Measurements from ENCODE around the gene MYCBPAP. TPM values are rescaled to one million over a fixed set of nuclear protein-coding genes. Genes with fewer than 3 reads are reported as not detected.

Gene MYCBPAP
- total RNA-seq, 1 donor from 2014 or later = 0.40 TPM

DNA sequence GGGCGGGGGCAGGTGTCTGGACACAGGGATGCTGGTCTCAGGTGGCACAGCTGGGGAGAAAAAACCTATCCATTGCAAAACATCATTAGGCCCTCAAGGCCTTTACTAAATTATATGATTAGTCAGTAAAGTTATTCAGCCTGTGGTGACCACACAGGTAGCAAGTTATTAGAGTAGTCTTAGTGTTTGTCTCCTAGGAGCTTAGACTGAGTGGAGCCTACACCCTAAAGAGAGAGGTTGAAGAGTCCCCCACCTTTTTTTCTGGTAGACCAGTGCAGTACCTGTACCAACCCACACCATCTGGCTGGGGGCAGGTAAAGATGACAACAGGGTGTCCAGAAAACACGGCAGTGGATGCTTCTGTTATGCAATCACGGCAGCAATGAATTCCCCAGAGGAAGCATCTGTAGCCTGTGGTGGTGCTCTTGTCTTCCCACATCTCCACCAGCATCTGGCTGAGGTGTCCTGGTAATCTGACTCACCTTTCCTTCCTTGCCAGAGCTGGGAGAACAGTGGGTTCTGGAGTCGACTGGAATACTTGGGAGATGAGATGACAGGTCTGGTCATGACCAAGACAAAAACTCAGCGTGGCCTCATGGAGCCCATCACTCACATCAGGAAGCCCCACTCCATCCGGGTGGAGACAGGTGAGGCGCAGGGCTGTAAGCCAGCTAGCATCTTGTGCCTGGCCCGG, 11.0 kb downstream of the MYCBPAP start:
- ATAC-seq = peak; percentile 33

DNA sequence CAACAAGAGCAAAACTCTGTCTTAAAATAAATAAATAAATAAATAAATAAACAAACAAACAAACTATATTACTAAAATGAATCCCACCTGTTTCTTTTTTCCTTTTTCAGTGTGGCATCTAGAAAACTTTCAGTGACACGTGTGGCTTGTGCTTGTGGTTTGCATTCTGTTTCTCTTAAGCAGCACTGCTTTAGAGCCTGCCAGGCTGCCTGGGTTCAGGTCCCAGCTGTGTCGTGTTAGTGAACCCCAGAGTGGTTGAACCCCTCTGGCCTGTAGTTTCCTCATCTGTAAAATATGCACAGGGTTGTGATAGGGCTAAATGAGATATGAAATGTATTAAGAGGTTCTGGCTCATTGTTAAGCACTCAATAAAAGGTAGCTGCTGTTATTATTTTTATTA, 12.2 kb downstream of the MYCBPAP start:
- no peak for ATAC-seq

DNA sequence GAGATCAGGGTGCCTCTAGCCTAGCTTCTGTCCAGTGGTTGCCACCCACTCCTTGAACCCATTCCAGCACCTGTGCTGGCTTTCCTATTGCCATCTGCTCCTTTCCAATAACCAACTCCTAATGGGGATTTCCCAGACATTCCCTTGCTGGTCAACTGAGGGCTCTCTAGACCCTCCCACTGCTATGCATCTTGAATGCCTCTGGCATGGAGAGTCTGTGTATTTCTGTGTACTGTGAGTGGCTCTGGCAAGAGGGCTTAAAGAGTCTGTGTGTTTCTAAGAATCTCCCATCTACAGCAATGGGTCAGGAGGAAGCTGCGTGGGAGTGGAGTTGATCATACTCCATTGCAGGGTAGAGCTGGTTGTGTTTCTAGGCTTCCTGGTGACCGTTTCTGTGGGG, 13.3 kb downstream of the MYCBPAP start:
- ATAC-seq = no peak

DNA sequence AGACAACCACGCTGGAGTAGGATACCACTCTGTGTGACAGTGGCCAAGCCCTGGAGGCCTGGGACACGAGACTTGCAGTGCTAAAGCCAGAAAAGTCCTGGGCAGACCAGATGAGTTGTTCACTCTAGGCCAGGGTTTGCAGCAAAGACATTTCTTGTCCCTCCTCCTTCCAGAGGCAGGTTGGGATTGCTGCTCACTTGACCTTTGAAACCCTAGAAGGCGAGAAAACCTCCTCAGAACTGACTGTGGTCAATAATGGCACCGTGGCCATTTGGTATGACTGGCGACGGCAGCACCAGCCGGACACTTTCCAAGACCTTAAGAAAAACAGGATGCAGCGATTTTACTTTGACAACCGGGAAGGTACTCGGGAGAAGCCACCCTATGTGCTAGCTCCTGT, 14.5 kb downstream of the MYCBPAP start:
- no peak for ATAC-seq

DNA sequence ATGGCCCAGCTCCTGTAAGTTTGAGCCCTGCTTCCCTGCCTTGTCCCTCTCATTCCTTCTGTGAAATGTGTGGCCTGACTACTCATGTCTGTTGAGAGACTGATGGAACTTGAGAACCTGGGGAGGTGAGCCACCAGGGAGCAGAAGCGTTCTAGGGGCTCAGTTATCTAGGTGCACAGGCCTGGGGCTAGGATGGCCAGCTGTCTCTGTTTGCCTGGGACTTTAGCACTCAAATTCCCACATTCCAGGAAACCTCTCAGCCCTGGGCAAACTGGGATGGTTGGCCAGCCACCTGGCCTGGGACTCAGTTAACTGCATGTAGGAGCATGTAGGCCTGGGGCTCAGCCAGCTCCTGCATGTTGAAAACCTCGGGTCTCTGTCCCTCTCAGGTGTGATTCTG, 15.0 kb downstream of the MYCBPAP start:
- no peak for ATAC-seq

DNA sequence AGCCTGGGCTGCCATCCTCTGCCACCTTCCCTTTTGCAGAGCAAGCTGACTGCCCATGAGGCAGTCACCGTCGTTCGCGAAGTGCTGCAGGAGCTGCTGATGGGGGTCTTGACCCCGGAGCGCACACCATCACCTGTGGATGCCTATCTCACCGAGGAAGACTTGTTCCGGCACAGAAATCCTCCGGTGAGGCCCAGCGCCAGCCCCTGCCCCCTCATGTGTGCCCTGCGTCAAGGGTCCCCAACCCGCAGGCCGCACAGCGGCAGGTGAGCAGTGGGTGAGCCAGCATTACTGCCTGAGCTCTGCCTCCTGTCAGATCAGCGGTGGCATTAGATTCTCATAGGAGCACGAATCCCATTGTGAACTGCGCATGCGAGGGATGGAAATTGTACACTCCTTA, 16.6 kb downstream of the MYCBPAP start:
- no peak for ATAC-seq

DNA sequence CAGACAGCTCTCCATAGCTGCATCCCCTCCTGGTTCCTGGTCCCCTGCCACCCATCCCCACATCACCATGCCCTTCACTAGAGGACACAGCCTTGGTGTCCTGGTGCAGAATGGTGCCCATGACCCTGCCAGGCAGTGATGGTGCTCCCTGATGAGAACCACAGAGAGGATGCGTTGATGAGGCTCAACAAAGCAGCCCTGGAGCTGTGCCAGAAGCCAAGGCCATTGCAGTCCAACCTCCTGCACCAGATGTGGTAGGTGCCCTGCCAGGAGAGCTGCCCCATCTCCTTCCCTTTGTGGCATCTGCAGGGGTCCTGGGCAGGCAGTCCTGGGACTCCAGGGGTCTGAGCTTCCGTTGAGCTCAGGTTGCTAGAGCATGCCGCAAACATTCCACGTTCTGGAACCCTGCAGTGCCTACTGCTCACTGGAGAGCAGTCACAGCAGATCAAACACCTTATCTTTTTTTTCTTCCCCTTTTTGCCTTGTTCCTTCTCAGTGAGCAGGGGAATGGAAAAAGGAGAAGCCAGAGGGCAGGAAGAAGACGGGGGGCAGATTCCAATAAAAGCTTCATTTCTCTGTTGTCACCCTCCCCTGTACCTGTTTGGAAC, 19.0 kb downstream of the MYCBPAP start:
- ATAC-seq = no peak

DNA sequence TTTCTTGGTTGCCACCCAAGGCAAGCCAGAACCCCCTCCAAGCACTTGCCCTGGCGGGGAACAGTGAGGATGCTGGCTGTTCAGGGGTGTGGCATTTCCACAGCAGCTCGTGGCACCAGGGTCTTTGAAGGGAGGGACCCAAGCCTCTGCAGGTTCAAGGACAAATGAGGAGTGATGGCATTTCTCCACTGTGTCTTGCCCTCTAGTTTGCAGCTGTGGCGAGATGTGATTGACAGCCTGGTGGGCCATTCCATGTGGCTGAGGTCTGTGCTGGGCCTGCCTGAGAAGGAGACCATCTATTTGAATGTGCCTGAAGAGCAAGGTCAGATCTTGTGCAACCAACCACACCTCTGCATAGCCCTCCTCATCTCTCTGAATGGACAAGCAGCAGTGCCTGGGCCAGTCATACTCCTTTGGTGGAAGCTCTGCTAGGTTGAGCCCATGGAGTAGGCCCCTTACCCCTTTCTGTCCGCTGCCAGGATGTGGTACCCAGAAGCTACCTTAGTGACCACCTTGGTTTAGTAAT, 19.8 kb downstream of the MYCBPAP start:
- ATAC-seq = no peak

DNA sequence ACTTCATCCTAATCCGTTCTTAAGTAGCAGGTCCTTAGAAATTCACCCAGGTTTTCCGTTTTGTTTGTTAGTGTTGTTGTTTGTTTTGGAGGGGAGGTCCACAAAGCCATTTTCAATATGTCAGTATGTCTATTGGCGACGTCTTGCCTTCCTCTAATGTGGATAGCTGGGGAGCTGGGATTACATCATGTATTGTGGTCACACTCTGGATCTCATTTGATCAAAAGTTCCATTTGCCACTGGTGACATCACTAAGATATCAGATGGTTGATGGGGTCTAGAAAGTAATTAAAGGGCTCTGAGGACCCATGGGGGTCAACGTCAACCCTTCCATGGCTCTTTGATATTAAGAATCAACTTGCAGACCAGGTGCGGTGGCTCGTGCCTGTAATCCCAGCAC, 21.6 kb downstream of the MYCBPAP start:
- ATAC-seq = no peak

DNA sequence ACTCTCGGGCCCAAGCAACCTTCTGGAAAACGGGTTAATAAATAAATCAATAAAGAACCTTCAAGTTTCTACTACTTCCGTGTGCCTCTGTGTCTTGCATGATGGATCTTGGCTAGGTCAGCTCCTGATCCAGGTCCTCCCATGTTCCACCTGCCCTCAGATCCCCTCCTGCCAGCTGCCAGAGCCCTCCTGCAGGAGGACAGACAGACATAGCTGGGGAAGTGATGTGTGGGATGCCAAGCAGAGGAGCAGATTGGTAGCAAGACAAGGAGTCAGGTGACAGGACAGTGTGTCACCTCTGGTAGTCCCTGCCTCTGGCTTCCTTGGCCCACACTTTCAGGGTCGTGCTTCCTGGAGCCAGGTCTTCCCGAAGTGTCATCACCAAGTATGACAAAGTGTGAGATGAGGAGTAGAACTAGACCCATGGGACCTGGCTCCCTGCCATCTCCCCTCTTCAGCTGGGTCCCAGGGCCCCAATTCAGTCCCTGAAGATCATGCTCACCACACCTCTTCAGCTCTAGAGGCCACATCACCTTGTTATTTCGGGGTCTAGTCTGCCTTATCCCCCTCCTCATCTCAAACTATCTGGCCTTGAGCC, 23.3 kb downstream of the MYCBPAP start:
- ATAC-seq = no peak

DNA sequence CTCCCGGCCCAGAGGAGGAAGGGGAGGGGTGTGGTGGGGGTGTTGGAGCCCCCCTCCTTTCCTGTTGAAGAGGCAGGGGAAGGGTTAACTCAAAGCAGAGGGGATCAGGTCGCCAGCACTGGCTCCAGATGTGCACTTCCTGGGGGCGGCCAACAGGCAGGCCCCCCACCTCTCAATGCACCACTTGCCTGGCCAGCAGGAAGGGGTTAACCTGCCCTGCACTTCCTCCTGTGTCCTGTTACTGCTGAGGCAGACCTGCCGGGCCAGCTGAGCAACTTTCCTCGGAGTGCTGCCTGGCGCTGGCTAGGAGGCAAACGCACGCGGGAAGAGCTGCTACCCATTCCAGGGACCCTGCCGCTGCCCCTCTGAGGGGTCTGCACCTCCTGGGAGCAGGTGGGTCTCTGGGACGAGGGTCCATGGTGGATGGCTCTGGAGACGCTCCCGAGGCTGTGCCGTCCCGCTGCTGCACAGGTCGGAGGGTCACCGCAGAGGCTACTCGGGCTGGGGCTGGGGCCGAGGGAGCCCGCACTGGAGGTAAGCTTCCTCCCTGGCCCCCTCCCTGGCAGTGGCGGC, 24.3 kb downstream of the MYCBPAP start, which contains the start of gene EPN3:
Gene EPN3 (plus strand): TSS at position 284 of the 573 bp plus-strand sequence. CDS start 3,822 bp downstream, outside the sequence.
- ATAC-seq = peak; percentile 64

DNA sequence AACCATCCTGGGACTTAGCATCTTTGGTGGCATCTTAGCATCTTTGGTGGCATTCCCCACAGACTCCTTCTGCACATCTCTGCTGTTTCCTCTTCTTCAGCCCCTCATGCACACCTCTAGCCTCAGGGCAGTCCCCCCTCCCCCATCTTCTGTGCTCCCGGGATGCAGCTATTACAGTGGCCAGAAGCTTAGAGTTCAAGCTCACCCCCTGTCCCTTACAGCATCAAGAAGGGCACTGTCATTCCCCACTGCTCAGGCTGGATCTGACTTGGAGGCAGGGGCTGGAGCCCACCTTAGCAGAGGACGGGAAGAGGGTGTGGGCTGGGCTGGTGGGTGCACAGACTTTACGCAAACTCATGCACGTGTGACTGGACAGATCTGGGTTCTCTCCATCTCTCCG, 24.9 kb downstream of the MYCBPAP start:
- ATAC-seq = no peak

DNA sequence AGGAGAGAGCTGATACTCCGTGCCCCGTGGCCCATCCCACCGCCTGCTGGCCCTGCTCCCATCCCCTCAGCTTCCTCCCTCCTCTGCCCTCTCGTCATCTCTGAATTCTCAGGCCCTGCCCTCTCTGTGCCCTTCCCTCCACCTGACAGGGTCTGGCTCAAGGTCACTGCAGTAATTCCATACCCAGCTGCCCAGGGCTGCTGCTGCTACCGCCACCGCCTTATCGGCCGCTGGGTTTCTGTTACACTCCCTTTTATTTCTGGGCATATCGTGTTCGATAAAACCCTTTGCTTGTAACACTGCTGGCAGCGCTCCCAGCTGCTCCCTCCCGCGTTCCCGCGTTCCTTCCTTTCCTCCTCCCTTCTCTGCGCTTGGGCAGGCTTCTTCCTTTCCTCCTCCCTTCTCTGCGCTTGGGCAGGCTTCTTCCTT, 25.5 kb downstream of the MYCBPAP start:
- peak; percentile 59 for ATAC-seq

DNA sequence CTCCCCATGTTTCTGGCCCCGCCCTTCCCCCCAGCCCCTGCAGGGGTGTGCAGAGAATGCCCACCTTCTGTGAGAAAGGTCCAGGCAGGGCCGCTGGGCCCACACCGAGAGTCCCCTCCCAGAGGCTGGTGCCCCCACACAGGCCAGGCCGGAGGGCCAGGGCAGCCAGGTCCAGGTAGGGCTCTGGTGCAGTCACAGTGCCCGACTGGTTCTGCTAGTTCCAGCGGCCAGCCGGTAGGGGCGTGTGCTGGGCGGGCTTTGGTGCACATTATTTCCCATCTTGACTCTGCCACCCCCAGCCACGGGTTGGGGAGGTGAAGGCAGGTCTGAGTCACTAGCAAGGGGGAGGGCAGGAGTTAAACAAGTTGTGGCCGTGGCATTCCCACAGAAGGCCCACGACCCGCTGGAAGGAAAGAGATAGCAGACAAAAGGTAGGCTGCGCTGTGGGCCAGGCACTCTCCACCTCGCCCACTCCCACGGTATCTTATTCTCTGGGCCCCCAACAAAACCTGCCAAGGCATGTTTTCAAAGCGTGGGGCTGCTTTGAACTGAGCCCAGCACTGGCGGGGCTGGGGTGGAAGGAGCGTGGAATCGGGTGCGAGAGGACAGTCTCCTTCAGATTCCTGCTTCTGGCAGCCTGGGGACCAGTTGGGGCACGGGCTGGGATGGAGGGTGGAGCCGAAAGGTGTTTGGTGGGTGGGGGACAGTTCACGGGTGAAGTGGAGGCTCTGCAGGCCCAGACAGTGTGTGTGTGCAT, 26.2 kb downstream of the MYCBPAP start:
- peak; percentile 90 for ATAC-seq

DNA sequence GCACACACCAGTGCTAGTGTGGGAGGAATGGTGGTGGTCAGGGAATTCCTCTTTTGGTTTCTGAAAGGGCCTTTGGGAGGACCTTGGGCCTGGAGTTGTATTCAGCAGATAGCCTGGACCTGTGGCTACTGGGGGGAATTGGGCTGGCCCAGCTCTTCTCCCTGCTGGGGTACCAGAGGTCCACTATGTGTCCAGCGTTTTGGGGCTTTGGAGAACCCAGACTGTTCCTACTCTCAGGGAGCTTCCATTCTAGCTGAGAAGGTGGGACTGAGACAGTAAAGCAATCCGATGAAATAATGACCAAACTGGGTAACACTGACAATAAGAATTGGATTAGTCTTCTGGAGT, 26.7 kb downstream of the MYCBPAP start:
- no peak for ATAC-seq

DNA sequence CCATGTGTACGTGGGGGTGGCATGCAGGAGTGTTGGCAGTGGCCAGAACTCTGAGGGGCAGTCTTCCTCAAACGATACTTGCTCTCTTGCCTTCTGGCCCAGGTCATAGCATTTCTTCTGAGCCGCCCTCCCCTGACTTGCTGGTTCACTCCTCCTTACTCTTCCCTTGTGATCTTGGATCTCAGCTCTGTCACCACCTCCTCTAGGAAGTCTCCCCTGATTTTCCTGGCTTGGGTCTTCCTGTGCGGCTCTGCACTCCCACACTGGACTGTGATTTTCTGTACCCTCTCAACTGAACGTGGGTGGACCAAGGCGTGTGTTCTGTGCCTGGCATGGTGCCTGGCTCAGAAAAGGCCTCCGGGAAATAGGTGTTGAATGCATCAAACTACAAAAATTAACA, 27.2 kb downstream of the MYCBPAP start:
- ATAC-seq = no peak

DNA sequence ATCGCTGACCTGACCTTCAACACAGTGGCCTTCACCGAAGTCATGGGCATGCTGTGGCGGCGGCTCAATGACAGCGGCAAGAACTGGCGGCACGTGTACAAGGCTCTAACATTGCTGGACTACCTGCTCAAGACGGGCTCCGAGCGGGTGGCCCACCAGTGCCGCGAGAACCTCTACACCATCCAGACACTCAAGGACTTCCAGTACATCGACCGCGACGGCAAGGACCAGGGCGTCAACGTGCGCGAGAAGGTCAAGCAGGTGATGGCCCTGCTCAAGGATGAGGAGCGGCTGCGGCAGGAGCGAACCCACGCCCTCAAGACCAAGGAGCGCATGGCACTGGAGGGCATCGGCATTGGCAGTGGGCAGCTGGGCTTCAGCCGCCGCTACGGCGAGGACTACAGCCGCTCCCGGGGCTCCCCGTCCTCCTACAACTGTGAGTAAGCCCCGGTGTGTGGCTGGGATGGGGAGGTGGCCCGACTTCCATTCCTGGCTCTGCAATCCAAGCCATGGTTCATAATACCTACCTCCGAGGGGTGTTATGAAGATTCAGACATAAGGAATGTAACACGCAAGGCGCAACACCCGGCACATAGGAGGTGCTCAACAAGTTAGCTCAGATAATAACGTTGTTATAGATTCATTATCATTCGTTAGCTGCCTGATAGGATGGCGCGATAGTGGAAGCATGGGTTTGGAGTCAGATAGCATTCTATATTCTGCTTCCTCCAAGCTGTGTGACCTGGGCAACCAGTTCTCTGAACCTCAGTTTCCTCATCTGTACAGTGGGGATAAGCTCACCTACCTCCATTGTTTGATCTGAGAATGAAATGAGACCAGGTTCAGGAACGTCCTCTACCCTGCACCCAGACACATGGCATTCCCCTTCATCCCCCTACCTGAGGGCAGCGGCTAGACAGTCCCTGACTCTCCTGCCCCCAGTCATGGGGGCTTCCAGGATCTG, 28.7 kb downstream of the MYCBPAP start:
- ATAC-seq = no peak

DNA sequence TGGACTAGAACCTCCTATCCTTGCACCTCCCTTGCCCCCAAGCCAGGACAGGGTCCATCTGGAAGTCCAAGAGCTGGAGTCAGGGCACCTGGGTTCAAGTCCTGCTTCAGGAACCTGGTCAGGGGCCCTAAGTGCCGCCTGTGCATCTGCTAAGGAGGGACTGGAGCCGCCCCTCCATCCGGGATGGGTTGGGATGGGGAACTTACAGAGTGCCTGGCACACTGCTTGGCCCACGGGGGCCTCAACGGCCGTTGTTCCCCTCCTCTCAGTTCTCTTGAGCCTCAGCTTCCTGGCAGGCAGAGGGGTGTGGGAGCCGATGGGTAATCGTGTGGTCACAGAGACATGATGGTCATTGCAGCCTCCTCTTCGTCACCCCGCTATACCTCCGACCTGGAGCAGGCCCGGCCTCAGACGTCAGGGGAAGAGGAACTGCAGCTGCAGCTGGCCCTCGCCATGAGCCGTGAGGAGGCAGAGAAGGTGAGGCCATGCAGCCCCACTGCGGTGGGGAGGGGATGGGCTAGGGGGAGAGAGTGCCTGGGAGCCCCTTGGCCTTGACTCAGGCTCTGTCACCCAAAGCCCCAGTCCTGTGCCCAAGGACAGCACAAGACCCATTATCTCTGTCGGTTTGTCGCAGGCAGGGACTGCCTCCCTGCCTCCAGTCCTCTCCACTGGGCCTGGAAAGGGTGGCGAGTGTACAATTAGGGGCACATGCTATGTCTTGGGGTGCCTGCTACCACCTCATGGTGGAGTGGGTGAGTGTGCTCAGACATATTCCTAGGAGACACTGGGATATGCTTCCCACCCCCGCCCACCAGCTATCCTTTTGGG, 29.7 kb downstream of the MYCBPAP start:
- no peak for ATAC-seq

DNA sequence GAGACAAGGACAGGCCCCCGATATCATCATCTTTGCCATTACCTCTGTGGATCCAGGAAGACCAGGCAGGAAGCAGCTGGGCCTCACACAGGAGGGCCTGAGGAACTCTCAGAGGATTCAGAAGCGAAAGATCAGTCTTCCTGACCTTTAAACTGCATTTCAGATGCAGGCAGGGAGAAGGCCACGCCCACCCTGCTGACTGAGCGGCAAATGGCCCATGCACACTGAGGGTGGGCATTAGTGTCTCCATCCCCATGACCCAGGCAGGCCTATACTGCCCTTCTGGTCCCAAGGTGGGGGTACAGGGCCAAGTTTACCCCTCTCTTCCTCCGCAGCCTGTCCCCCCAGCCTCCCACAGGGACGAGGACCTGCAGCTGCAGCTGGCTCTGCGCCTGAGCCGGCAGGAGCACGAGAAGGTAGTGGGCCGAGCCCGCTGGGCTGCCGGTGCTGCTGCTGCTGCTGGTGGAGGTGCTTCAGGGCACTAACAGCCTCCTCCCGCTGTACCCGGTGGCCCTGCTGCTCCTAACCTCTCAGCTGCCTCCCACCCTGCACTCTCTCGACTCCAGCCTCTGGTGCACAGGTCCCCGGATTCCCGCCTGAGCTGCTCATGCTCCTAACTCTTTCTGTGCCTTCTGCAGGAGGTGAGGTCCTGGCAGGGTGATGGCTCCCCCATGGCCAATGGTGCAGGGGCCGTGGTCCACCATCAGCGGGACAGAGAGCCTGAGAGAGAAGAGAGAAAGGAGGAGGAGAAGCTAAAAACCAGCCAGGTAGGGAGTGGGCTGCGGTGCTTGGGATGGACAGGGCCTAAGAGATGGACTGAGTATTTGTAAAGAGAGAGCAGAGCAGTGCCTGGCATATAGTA, 30.5 kb downstream of the MYCBPAP start:
- no peak for ATAC-seq

Measured in esophagus mucosa (tissue), 1 donor.